ENCODE results near the gene ESRP2.

DNA sequence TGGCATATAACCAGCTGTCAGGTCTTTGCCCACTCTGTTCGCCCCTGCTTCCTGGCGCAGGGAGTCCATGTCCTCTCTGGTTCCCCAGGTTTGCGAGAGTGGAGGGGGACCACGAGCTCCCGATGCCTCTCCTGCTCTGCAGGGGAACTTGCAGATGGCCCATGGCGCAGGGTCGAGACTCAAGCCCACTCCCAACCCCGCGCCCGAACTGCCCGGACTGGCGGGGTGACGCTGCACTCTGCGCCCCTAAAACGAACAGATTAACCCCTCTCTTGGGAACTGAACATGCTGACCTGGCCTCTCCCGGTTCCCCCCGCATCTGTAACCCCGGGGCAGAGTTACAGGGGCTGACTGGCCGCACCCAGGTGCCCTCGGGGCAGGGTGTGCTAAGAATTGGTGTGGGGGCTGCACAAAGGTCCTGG, 8.6 kb upstream of the ESRP2 start:
- TF ChIP-seq, protein P1, sequence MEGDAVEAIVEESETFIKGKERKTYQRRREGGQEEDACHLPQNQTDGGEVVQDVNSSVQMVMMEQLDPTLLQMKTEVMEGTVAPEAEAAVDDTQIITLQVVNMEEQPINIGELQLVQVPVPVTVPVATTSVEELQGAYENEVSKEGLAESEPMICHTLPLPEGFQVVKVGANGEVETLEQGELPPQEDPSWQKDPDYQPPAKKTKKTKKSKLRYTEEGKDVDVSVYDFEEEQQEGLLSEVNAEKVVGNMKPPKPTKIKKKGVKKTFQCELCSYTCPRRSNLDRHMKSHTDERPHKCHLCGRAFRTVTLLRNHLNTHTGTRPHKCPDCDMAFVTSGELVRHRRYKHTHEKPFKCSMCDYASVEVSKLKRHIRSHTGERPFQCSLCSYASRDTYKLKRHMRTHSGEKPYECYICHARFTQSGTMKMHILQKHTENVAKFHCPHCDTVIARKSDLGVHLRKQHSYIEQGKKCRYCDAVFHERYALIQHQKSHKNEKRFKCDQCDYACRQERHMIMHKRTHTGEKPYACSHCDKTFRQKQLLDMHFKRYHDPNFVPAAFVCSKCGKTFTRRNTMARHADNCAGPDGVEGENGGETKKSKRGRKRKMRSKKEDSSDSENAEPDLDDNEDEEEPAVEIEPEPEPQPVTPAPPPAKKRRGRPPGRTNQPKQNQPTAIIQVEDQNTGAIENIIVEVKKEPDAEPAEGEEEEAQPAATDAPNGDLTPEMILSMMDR (IDR thresholded peaks at IDR 0.05), result no peak
- no peak for TF ChIP-seq POLR2AphosphoS5 (IDR thresholded peaks at IDR 0.05)
- no peak for TF ChIP-seq POLR2A (IDR thresholded peaks at IDR 0.05)
